RWPE2 (cell line): ENCODE measurements around the gene CD69.
A peak's percentile ranks its signal among the peaks of the same experiment; 100 is the strongest.

Source experiments
- ATAC-seq: fragments of 200-7000 bp; cut with Tn5 transposase; 3 replicates; pipeline ENCODE4 v1.9.1; 2021; ENCODE audit warnings: low read depth
- DNase-seq: peaks from one replicate; pipeline ENCODE4 v3.0.0-alpha.2; 2020; ENCODE audit warnings: low spot score
- H3K27ac ChIP-seq: fragments of 450-650 bp; 2 replicates; pipeline ENCODE4 v1.5.1; 2017; ENCODE audit warnings: mild to moderate bottlenecking; ENCODE audit not compliant: poor library complexity, severe bottlenecking
- H3K27me3 ChIP-seq: fragments of 250-450 bp; sonication (Bioruptor Pico); 2 replicates; pipeline ENCODE4 v1.5.1; 2021; ENCODE audit warnings: mild to moderate bottlenecking, moderate library complexity; ENCODE audit not compliant: insufficient read depth, poor library complexity, severe bottlenecking
- H3K36me3 ChIP-seq: fragments of 250-450 bp; sonication (Bioruptor Pico); 2 replicates; pipeline ENCODE4 v1.5.1; 2020; ENCODE audit warnings: low read depth, mild to moderate bottlenecking, moderate library complexity
- H3K4me1 ChIP-seq: fragments of 250-450 bp; sonication (Bioruptor Pico); 2 replicates; pipeline ENCODE4 v1.5.1; 2021; ENCODE audit warnings: mild to moderate bottlenecking, moderate library complexity; ENCODE audit not compliant: insufficient read depth, poor library complexity, severe bottlenecking
- H3K4me3 ChIP-seq: fragments of 250-450 bp; sonication (Bioruptor Pico); 2 replicates; pipeline ENCODE4 v1.5.1; 2021; ENCODE audit warnings: mild to moderate bottlenecking, moderate library complexity; ENCODE audit not compliant: severe bottlenecking
- H3K9me3 ChIP-seq: fragments of 250-450 bp; sonication (Bioruptor Pico); 2 replicates; pipeline ENCODE4 v1.5.1; 2021; ENCODE audit warnings: mild to moderate bottlenecking, moderate library complexity; ENCODE audit not compliant: severe bottlenecking
- CTCF ChIP-seq: fragments of 450-650 bp; IDR thresholded peaks from one replicate; pipeline ENCODE4 v1.5.1; 2017; ENCODE audit warnings: mild to moderate bottlenecking, moderate library complexity; ENCODE audit not compliant: poor library complexity, severe bottlenecking

CD69 gene

GRCh38 chr12:9795945-9796344 is 35.2 kb upstream of the CD69 start:
- no peak for ATAC-seq
- H3K36me3 ChIP-seq: no peaks in the 10 kb centered on the region
- H3K9me3 ChIP-seq: no peaks in the 10 kb centered on the region
- DNase-seq: no peak
- H3K4me1 ChIP-seq: no peaks in the 10 kb centered on the region
- H3K27me3 ChIP-seq: no peaks in the 10 kb centered on the region
- TF ChIP-seq CTCF: no peak
- no peak overlapping the region for H3K4me3 ChIP-seq
- no peak overlapping the region for H3K27ac ChIP-seq

GRCh38 chr12:9794484-9795093 is 33.9 kb upstream of the CD69 start:
- DNase-seq (no peak), ATAC-seq (no peak)
- Histone ChIP-seq H3K4me3 (no peak overlapping the region), H3K27ac (no peak overlapping the region), H3K27me3 (no peaks in the 10 kb centered on the region), H3K9me3 (no peaks in the 10 kb centered on the region), H3K36me3 (no peaks in the 10 kb centered on the region), H3K4me1 (no peaks in the 10 kb centered on the region)
- no peak for TF ChIP-seq CTCF

GRCh38 chr12:9793779-9794395 is 33.2 kb upstream of the CD69 start:
- ATAC-seq (no peak), DNase-seq (no peak)
- no peak for TF ChIP-seq CTCF
- Histone ChIP-seq H3K4me1 (no peaks in the 10 kb centered on the region), H3K27me3 (no peaks in the 10 kb centered on the region), H3K9me3 (no peaks in the 10 kb centered on the region), H3K27ac (no peak overlapping the region), H3K36me3 (no peaks in the 10 kb centered on the region), H3K4me3 (no peak overlapping the region)

- Histone ChIP-seq H3K4me3 (no peak overlapping the region), H3K27me3 (no peaks in the 10 kb centered on the region), H3K27ac (no peak overlapping the region), H3K9me3 (no peaks in the 10 kb centered on the region), H3K4me1 (no peaks in the 10 kb centered on the region), H3K36me3 (no peaks in the 10 kb centered on the region)
- ATAC-seq: peak; percentile 48; the same call in 2 of the 3 replicates
- DNase-seq: no peak
- TF ChIP-seq CTCF: no peak
Observed at GRCh38 chr12:9792961-9793617, 32.4 kb upstream of the CD69 start.
